Ectodermal cell (in vitro differentiated cells): Measurements from ENCODE around the gene PNMT.
A peak's percentile ranks its signal among the peaks of the same experiment; 100 is the strongest.

Source experiments
- H3K27ac ChIP-seq: 2 replicates; pipeline ENCODE4 v1.7.0; 2013; ENCODE audit warnings: mild to moderate bottlenecking, low read depth, low read length; ENCODE audit not compliant: insufficient read depth, poor library complexity, severe bottlenecking
- H3K27me3 ChIP-seq: 2 replicates; pipeline ENCODE4 v1.7.0; 2013; ENCODE audit warnings: mild to moderate bottlenecking, low read length; ENCODE audit not compliant: insufficient read depth, control insufficient read depth, poor library complexity, severe bottlenecking
- H3K36me3 ChIP-seq: one replicate; pipeline ENCODE4 v1.7.0; 2013; ENCODE audit warnings: low read length; ENCODE audit not compliant: control insufficient read depth, insufficient read depth
- H3K4me1 ChIP-seq: one replicate; pipeline ENCODE4 v1.7.0; 2013; ENCODE audit warnings: low read length; ENCODE audit not compliant: control insufficient read depth, insufficient read depth
- H3K4me3 ChIP-seq: 2 replicates; pipeline ENCODE4 v1.7.0; 2013; ENCODE audit warnings: low read depth, low read length, control low read depth; ENCODE audit not compliant: insufficient read depth
- H3K9me3 ChIP-seq: 2 replicates; pipeline ENCODE4 v1.7.0; 2013; ENCODE audit warnings: mild to moderate bottlenecking, low read length, moderate library complexity; ENCODE audit not compliant: control insufficient read depth
- WGBS, 2 experiments: methylation state at CpG; one replicate each; pipeline ENCODE4 v1.1.7; 2013; ENCODE audit warnings: missing lambda C conversion rate in 2 of 2; 5-methylcytosine and 5-hydroxymethylcytosine counted together

The PNMT gene

DNA sequence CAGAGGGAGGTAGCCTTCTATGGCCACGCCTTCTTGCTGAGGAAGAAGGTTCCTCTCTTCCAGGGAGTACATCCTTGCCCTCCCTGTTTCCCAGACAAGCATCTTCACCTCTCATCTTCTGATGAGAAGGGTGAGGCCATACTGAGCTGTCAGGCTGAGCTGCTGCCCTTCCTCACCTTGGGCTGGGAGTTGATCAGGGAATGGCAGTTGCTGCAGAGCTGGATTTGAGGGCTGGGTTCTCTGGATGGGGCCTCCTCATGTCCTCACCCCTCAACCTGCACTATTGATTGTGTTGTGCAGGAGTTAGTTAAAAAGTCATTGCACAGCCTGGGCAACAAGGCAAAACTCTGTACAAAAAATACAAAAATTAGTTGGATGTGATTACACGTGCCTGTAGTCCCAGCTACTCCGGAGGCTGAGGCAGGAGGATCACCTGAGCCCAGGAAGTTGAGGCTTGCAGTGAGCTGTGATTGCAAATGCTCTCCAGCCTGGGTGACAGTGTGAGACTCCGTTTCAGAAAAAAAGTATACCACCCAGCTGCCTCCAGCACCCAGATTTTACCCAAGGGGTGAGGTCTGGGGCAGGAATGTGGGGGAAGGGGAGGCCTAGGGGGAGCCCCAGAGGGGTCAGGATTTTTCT lies 33.6 kb downstream of the PNMT start:
- WGBS, 2 experiments = 71 to 75% methylated on average over 3 to 4 of the region's 4 CpGs
- H3K4me1 ChIP-seq = peaks cover 34% of the 10 kb centered on the region

DNA sequence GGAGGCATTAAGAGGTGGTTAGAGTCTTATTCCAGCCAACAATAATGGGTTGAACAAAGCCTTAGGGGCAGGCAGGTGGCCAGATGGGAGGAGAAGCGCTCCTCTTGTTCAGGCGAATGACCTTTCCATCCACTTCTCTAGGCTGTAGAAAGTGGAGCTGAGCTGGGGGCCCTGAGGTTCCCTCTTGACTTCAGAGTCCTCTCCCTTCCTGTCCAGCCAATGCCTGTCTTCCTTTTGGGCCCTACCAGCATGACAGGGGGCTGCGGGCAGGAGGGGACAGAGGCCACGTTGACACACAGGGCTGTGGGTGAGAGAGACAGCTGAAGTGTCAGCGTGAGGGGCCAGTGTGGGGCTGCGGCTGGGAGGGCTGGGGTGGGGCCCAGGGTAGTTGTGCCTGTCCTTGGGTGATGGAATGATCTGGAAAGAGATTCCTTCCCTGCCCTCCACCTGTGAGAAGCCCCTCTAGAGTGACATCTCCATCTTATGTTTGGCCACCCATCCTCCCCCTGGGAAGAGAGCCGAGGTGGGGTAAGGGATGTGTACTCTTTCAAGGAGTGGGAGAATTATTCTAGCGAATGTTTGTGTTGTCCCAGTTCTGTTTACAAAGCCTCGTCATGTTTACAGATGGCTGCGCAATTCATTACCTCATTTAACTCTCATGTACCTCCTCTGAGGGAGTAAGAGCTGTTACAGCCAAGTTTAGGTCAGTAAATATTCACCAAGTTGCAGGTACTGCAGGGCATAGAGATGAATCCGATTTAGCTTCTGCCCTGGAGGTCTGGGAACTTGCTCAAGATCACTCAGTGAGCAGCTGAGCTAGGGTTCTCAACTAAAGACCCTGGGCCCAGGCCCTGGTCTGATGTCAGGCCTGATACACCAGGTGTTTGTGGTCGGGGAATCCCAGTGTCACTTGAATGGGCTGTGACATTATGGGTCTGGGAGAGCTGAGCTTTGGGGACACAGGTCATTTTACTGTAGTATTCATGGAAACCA lies 34.9 kb downstream of the PNMT start:
- no peaks in the 10 kb centered on the region for H3K9me3 ChIP-seq
- H3K27ac ChIP-seq = no peak overlapping the region
- H3K4me1 ChIP-seq = peaks cover 34% of the 10 kb centered on the region
- H3K36me3 ChIP-seq = peaks cover 7% of the 10 kb centered on the region
- WGBS, 2 experiments = 79 to 80% methylated on average over 12 of the region's 12 CpGs
- H3K4me3 ChIP-seq = no peak overlapping the region
- H3K27me3 ChIP-seq = no peaks in the 10 kb centered on the region

More for the DNA sequence above, 33.6 kb downstream of the PNMT start:
- Histone ChIP-seq H3K36me3 (no peaks in the 10 kb centered on the region), H3K9me3 (no peaks in the 10 kb centered on the region), H3K4me3 (peak overlapping the region; percentile 89), H3K27me3 (no peaks in the 10 kb centered on the region), H3K27ac (no peak overlapping the region)

DNA sequence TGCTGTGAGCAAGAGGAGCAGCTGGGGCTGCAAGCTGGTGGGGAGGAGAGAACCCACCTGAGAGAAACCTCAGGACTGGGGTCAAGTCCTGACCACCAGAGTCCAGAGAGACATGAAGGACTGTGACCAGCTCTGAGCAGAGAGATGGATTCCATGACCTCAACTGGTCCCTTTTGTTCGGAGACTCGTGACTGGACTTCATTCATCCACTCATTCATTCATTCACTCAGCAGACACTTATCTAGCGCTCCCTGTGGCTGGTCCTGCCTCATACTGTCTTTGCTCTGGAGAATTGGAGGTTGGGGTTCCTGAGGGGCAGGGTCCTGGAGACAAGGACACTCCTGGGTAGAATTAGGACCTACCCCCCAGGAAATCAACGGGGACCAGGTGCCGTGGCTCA lies 35.7 kb downstream of the PNMT start:
- peaks cover 12% of the 10 kb centered on the region for H3K36me3 ChIP-seq
- no peaks in the 10 kb centered on the region for H3K9me3 ChIP-seq
- H3K4me1 ChIP-seq = peaks cover 33% of the 10 kb centered on the region
- H3K27ac ChIP-seq = no peak overlapping the region
- no peak overlapping the region for H3K4me3 ChIP-seq
- no peaks in the 10 kb centered on the region for H3K27me3 ChIP-seq
- 89 to 93% methylated on average over 5 of the region's 5 CpGs for WGBS, 2 experiments

DNA sequence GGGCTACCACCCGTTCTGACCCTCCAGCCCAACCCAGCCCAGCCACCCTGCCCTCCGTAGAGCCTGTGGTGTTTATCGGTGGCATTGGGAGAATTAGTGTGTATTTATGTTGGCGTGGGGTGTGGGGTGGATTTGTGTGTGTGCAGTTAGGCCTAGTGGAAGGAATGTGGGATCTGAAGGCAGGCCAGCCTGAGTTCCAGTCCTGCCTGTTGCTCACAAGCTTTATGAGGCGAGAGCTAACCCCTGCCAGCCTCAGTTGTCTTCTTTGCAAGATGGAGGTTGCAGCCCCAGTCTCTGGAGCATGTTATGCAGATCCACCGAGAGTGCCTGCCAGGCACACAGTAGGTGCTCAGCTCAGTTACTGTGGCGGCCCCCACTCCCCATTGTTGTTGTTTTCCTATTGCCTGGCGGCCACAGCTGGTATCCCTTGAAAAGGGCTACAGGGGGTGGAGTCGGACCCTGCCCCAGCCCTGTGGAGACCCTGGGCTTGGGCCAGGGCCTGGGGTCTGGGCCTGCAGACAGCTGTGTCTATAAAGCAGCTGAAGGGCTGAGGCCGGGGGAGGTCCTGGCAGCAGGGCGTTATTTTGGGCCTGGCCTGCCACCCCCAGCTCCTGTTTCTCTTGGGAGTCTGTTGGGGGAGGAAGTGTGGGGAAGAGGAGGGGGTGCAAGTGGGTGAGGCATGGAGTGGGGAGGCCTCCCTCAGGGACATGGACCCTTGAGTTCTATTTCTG lies 36.7 kb downstream of the PNMT start:
- Histone ChIP-seq H3K4me1 (peaks cover 26% of the 10 kb centered on the region), H3K27me3 (no peaks in the 10 kb centered on the region), H3K27ac (no peak overlapping the region), H3K4me3 (no peak overlapping the region), H3K36me3 (peaks cover 12% of the 10 kb centered on the region), H3K9me3 (no peaks in the 10 kb centered on the region)
- WGBS, 2 experiments = 38 to 44% methylated on average over 11 of the region's 11 CpGs

DNA sequence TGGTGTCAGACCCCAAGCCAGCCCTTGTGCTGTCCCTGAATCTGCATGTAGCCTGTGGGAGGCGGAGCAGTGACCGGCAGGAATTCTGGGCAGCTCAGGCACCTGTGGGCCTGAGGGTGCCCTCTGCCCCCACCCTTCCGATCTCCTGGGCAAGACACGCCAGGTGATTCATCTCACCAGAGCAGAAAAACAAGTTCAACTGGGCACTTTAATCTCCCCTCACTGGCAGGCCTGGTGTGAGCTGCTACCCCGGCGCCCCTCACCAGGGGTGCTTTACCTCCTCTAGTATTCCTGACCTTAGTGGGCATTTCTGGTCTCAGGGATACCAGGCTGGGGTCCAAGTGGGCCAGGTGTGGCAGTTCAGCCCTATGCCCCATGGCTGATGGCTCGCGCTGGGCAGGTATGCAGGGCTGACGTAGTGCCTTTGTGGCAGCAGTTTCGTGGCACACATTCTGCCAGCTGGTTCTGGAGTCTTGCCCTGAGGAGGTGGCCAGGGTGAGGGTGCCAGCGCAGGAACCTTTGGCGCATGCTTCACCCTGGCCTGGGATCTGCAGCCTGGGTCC lies 37.6 kb downstream of the PNMT start:
- 88 to 89% methylated on average over 12 of the region's 12 CpGs for WGBS, 2 experiments
- no peaks in the 10 kb centered on the region for H3K27me3 ChIP-seq

DNA sequence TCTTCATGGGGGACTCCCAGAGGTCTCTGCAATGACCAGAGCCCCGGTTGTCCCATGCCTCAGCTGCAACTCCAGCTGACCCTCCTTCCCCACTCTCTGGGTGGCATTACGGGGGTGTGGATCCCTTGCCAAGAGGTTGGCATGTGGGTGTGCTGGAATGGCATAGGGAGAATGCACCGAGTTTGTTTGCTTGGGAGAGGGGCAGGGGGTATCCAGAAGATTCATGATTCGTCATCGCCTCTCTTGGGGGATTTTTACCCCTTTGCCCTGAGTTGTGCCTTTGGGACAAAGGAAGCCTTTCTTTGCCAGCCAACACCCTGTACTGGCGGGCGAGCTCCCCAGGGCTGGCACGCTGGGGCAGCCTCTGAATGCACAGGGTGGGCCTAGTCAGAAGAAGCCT lies 38.1 kb downstream of the PNMT start:
- WGBS, 2 experiments = 94 to 96% methylated on average over 8 of the region's 8 CpGs
- Histone ChIP-seq H3K36me3 (peaks cover 13% of the 10 kb centered on the region), H3K9me3 (no peaks in the 10 kb centered on the region), H3K27me3 (no peaks in the 10 kb centered on the region), H3K27ac (no peak overlapping the region), H3K4me1 (peaks cover 18% of the 10 kb centered on the region), H3K4me3 (no peak overlapping the region)

More for the DNA sequence above, 37.6 kb downstream of the PNMT start:
- peaks cover 24% of the 10 kb centered on the region for H3K4me1 ChIP-seq
- no peaks in the 10 kb centered on the region for H3K9me3 ChIP-seq
- H3K36me3 ChIP-seq = peaks cover 12% of the 10 kb centered on the region
- H3K27ac ChIP-seq = no peak overlapping the region
- no peak overlapping the region for H3K4me3 ChIP-seq

DNA sequence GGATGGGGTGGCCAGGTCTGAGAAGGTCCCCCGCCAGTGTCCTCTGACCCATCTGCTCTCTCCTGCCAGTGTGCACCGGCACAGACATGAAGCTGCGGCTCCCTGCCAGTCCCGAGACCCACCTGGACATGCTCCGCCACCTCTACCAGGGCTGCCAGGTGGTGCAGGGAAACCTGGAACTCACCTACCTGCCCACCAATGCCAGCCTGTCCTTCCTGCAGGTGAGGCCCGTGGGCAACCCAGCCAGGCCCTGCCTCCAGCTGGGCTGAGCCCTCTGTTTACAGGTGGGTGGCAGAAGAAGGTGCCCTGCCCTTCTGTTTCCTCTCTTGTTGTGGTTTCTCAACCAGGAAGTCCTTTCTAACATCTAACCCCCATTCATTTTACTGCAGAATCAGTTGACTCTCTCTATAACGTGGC lies 38.7 kb downstream of the PNMT start:
- H3K27ac ChIP-seq = no peak overlapping the region
- no peak overlapping the region for H3K4me3 ChIP-seq
- no peaks in the 10 kb centered on the region for H3K9me3 ChIP-seq
- peaks cover 16% of the 10 kb centered on the region for H3K4me1 ChIP-seq
- H3K27me3 ChIP-seq = no peaks in the 10 kb centered on the region
- 91 to 93% methylated on average over 7 of the region's 7 CpGs for WGBS, 2 experiments
- H3K36me3 ChIP-seq = peaks cover 19% of the 10 kb centered on the region

DNA sequence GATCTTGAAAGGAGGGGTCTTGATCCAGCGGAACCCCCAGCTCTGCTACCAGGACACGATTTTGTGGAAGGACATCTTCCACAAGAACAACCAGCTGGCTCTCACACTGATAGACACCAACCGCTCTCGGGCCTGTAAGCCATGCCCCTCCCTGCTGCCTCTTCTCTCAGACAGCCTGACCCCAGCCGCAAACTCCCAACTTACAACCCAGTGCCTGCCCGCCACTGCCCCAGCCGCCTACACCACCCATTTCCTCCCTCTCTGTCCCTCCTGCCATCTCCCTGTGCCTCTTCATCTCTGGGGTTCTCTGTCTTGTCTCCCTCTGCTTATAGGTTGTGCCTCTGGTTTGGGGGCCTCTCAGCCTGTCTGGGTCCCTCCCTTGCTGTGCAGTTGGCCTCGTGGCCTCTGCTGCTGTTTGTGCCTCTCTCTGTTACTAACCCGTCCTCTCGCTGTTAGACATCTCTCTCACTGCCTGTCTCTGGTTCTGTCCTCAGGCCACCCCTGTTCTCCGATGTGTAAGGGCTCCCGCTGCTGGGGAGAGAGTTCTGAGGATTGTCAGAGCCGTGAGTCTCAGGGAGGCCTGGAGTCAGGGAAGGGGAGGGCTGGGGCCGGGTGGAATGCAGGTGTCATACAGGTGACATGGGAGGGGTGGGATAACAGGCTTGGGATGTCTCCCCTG lies 41.2 kb downstream of the PNMT start:
- peaks cover 13% of the 10 kb centered on the region for H3K4me1 ChIP-seq
- peaks cover 24% of the 10 kb centered on the region for H3K36me3 ChIP-seq
- 93 to 95% methylated on average over 14 of the region's 14 CpGs for WGBS, 2 experiments

DNA sequence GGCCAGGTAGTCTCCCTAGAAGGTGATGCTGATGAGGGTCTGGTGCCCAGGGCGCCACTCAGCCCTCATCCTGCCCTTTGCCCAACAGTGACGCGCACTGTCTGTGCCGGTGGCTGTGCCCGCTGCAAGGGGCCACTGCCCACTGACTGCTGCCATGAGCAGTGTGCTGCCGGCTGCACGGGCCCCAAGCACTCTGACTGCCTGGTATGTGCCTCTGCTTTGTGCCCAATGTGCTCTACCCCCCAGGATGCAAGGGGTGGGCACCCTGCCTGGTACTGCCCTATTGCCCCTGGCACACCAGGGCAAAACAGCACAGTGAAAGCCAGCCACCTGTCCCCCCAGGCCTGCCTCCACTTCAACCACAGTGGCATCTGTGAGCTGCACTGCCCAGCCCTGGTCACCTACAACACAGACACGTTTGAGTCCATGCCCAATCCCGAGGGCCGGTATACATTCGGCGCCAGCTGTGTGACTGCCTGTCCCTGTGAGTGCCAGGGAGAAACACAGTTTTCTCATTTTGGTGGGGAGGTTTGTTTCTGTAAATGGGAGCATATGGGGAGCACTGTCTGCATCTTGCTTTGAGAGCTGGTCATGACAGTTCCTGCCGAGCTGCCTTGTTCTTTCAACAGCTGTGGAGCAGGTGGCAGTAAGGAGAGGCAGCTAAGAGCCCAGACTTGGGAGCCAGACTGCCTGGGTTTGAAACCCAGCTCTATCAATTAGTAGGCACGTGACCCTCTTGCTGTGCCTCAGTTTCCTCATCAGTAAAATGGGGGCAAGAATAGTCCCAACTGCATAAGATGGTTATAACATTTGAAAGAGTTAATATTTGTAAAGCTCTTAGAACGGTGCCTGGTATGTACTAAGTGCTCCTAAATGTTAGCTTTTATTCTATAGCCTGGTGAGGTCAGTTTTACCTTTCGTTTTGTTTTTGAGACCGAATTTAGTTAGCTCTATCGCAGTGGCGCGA lies 42.0 kb downstream of the PNMT start:
- no peaks in the 10 kb centered on the region for H3K27me3 ChIP-seq
- H3K4me1 ChIP-seq = peaks cover 5% of the 10 kb centered on the region
- H3K4me3 ChIP-seq = no peak overlapping the region
- H3K27ac ChIP-seq = no peak overlapping the region
- peaks cover 24% of the 10 kb centered on the region for H3K36me3 ChIP-seq
- 95 to 96% methylated on average over 20 of the region's 20 CpGs for WGBS, 2 experiments
- no peaks in the 10 kb centered on the region for H3K9me3 ChIP-seq

More for the DNA sequence above, 41.2 kb downstream of the PNMT start:
- H3K9me3 ChIP-seq = no peaks in the 10 kb centered on the region
- H3K4me3 ChIP-seq = no peak overlapping the region
- no peaks in the 10 kb centered on the region for H3K27me3 ChIP-seq
- no peak overlapping the region for H3K27ac ChIP-seq
